Measurements from ENCODE around the gene IFIT1B.
"Not testable (repeated sequence)": the region's sequence is repeated elsewhere in the genome, so short reads cannot be mapped to it uniquely, and the experiment has no call there.

The IFIT1B gene

DNA sequence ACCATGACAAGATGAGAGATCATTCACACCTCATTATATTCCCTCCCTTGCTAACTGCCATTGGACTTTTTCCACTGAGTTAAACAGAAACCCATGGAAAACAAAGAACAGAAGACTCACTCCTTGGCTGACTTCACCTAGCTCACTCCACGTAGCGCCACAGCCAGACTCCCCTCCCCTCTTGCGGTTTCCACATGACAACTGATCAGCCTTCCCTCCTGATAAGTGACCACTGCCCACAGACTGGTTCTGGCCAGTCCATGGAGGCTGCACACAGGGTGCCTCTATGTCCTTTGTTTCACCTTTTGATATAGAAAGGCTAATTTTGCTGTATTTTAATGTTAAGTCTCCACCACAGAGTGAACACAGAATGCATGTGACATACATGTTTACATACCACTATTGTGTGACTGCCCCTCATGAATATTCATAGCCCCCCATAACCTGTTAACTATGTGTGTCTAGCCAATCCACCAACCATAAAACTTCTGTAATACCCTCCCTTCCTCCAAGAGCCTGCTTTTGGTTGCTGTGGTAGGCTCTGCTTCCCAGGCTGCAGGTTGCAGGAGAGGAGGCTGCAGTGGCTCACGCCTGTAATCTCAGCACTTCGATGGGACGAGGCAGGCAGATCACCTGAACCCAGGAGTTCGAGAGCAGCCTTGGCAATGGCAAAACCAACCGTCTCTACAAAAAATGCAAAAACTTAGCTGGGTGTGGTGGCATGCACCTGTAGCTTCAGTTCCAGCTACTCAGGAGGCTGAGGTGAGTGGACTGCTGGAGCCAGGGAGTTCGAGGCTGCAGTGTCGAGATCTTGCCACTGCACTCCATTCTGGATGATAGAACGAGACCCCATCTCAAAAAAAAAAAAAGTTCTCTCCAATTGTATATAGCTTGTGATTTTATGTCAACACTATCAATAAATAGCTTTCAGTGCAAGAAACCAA lies 26.5 kb downstream of the IFIT1B start:
- TF ChIP-seq, protein P1, sequence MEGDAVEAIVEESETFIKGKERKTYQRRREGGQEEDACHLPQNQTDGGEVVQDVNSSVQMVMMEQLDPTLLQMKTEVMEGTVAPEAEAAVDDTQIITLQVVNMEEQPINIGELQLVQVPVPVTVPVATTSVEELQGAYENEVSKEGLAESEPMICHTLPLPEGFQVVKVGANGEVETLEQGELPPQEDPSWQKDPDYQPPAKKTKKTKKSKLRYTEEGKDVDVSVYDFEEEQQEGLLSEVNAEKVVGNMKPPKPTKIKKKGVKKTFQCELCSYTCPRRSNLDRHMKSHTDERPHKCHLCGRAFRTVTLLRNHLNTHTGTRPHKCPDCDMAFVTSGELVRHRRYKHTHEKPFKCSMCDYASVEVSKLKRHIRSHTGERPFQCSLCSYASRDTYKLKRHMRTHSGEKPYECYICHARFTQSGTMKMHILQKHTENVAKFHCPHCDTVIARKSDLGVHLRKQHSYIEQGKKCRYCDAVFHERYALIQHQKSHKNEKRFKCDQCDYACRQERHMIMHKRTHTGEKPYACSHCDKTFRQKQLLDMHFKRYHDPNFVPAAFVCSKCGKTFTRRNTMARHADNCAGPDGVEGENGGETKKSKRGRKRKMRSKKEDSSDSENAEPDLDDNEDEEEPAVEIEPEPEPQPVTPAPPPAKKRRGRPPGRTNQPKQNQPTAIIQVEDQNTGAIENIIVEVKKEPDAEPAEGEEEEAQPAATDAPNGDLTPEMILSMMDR (IDR thresholded peaks at IDR 0.05; ENCODE audit: insufficient read depth, low read length, missing control alignments): no peak
- no peak overlapping the region for H3K4me3 ChIP-seq (ENCODE audit: low read depth, low read length)
- POLR2A ChIA-PET: no interaction called here
- CTCF ChIA-PET: interaction anchor here (1.2 to 2.9 kb wide), 3 partner anchors 9 to 35 kb away, joined by 3 to 12 read pairs (median 11); partner anchors contain the start of gene IFIT5
- DNase-seq (ENCODE audit: low read depth, low spot score): no peak

DNA sequence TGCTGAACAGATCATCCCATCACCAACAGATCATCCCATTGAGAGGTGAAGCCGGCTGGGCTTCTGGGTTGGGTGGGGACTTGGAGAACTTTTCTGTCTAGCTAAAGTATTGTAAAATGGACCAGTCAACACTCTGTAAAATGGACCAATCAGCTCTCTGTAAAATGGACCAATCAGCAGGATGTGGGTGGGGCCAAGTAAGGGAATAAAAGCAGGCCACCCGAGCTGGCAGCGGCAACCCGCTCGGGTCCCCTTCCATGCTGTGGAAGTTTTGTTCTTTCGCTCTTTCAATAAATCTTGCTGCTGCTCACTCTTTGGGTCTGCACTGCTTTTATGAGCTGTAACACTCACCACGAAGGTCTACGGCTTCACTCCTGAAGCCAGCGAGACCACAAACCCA lies 28.3 kb downstream of the IFIT1B start:
- POLR2A ChIA-PET; H3K4me3 ChIP-seq (ENCODE audit: low read depth, low read length); CTCF ChIA-PET; DNase-seq (ENCODE audit: low read depth, low spot score): not testable (repeated sequence)

DNA sequence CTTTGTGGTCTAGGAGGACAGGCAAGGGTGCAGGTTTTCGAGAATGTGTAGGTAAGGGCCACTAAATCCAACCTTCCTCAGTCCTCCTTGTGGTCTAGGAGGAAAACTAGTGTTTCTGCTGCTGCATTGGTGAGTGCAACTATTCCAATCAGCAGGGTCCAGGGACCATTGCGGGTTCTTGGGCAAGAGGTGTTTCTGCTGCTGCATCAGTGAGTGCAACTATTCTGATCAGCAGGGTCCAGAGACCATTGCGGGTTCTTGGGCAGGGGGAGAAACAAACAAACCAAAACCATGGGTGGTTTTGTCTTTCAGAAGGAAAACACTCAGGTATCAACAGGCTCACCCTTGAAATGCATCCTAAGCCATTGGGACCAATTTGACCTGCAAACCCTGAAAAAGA lies 29.9 kb downstream of the IFIT1B start:
- H3K4me3 ChIP-seq (ENCODE audit: low read depth, low read length); DNase-seq (ENCODE audit: low read depth, low spot score); POLR2A ChIA-PET: not testable (repeated sequence)
- CTCF ChIA-PET: interaction anchor here (1.7 kb wide), 1 partner anchor 38 kb away, joined by 4 read pairs; no protein-coding TSS in a partner anchor

DNA sequence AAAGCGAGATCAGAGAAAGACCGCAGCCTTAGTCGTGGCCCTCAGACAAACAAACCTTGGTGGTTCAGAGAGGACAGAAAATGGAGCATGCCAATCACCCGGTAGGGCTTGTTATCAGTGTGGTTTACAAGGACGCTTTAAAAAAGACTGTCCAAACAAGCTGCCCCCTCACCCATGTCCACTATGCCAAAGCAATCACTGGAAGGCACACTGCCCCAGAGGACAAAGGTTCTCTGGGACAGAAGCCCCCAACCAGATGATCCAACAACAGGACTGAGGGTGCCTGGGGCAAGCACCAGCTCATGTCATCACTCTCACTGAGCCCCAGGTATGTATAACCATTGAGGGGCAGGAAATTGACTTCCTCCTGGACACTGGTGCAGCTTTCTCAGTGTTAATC lies 31.4 kb downstream of the IFIT1B start:
- POLR2A ChIA-PET: not testable (repeated sequence)

DNA sequence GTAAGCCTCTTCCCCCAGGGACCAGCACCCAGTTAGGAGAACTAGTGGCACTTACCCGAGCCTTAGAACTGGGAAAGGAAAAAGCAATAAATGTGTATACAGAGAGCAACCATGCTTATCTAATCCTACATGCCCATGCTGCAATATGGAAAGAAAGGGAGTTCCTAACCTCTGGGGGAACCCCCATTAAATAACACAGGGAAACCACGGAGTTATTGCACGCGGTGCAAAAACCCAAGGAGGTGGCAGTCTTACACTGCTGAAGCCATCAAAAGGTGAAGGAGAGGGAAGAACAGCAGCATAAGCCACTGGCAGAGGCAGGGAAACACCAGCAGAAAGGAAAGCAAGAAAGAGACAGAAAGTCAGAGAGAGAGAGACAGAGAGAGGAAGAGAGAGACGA lies 32.7 kb downstream of the IFIT1B start:
- POLR2A ChIA-PET; H3K4me3 ChIP-seq (ENCODE audit: low read depth, low read length); DNase-seq (ENCODE audit: low read depth, low spot score); CTCF ChIA-PET: not testable (repeated sequence)

More for the DNA sequence above, 31.4 kb downstream of the IFIT1B start:
- DNase-seq (ENCODE audit: low read depth, low spot score); H3K4me3 ChIP-seq (ENCODE audit: low read depth, low read length): not testable (repeated sequence)
- CTCF ChIA-PET: interaction anchor here (1.4 to 1.7 kb wide), 2 partner anchors 39 to 156 kb away, joined by 4 read pairs; no protein-coding TSS in a partner anchor

DNA sequence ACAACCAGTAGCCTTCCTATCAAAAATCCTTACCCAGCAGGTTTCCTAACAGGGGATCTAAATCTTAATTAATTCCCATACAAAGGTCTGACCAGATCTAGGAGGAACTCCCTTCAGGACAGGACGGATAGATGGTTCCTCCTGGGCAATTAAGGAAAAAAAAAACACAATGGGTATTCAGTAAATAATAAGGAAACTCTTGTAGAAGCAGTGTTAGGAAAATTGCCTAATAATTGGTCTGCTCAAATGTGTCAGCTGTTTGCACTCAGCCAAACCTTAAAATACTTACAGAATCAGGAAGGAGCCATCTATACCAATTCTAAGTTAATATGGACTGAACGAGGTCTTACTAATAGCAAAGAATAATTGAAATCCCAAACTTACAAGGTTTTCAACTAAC lies 33.3 kb downstream of the IFIT1B start:
- DNase-seq (ENCODE audit: low read depth, low spot score); POLR2A ChIA-PET; CTCF ChIA-PET; H3K4me3 ChIP-seq (ENCODE audit: low read depth, low read length): not testable (repeated sequence)

DNA sequence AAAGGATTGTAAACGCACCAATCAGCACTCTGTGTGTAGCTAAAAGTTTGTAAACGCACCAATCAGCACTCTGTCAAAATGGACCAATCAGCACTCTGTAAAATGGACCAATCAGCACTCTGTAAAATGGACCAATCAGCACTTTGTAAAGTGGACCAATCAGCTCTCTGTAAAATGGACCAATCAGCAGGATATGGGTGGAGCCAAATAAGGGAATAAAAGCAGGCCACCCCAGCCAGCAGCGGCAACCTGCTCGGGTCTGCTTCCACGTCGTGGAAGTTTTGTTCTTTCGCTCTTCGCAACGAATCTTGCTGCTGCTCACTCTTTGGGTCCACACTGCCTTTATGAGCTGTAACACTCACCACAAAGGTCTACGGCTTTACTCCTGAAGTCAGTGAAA lies 34.4 kb downstream of the IFIT1B start:
- POLR2A ChIA-PET; DNase-seq (ENCODE audit: low read depth, low spot score); H3K4me3 ChIP-seq (ENCODE audit: low read depth, low read length): not testable (repeated sequence)
- CTCF ChIA-PET: interaction anchor here (1.1 to 1.8 kb wide), 2 partner anchors 43 to 152 kb away, joined by 4 to 5 read pairs; no protein-coding TSS in a partner anchor

DNA sequence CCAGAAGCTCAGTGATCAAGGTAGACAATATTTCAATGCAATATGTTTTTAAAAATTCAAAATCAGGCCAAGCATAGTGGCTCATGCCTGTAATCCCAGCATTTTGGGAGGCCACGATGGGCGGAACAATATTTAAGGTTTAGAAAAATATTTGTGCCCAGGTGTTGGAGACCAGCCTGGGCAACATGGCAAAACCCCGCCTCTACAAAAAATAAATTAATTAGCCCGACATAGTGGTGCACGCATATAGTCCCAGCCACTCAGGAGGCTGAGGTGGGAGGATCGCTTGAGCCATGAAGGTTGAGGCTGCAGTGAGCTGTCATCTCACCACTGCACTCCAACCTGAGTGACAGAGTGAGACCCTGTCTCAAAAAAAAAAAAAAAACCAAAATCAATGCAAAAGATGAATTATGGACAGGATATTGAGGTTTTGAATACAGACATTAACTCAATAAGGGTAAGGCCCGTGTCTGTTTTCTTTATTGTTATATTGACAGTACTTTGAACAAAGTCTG lies 35.6 kb downstream of the IFIT1B start:
- TF ChIP-seq, protein P1 (IDR thresholded peaks at IDR 0.05; ENCODE audit: insufficient read depth, low read length, missing control alignments): no peak
- H3K4me3 ChIP-seq (ENCODE audit: low read depth, low read length): no peak overlapping the region
- no peak for DNase-seq (ENCODE audit: low read depth, low spot score)
- ChIA-PET POLR2A (no interaction called here), CTCF (interaction anchor here (0.7 to 2.2 kb wide), 8 partner anchors 11 to 396 kb away, joined by 3 to 11 read pairs (median 4); no protein-coding TSS in a partner anchor)

DNA sequence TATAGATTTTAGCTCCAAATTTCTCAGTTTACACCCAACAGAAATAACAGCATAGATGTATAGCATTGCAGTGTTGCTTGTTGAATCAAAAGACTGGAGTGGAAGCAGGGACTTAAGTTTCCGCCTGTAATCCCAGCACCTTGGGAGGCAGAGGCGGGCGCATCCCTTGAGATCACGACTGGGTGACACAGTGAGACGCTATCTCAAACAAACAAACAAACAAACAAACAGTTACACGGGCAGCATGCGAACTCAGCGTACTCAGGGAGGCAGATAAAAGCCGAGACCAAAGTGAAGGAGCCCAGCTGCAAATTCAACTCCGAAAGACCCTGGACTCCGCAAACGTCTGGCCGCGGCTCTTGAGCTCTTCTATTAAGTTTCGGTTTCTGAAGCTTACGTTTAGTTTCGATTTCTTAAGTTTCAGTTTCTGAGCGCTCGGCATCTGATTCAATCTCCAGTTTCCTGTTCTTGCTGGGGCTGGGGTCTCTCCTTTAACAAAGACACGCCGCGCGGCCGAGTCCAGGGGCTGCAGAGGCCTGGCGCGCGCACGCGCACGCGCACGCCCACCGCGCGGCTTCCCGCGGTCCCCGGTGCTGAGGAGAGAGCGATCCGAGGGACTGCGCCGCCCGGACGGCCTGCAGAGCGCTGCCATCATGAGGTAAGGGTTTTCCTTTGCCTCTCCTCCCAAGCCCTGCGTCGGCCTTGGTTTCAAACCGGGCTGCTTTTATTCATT lies 36.5 kb downstream of the IFIT1B start, which contains the start of gene IFIT5:
Gene IFIT5 (plus strand): TSS at position 423 of the 733 bp plus-strand sequence. CDS start 231 bp downstream, at position 654.
- DNase-seq (ENCODE audit: low read depth, low spot score): no peak
- ChIA-PET POLR2A (no interaction called here), CTCF (interaction anchor here (0.6 to 2.2 kb wide), 10 partner anchors 10 to 397 kb away, joined by 3 to 11 read pairs (median 3); no protein-coding TSS in a partner anchor)
- TF ChIP-seq, protein P1 (IDR thresholded peaks at IDR 0.05; ENCODE audit: insufficient read depth, low read length, missing control alignments): no peak
- H3K4me3 ChIP-seq (ENCODE audit: low read depth, low read length): peak within 1 kb of the TSS; percentile 77

All from AG04449 (cell line).